Activated T-helper 1 cell treated with anti-CD3 and anti-CD28 coated beads, Interleukin-2, amount 50 U/mL, for 16 hours (primary cell): Measurements from ENCODE around the gene KRTAP12-1.
"Not testable (repeated sequence)": the region's sequence is repeated elsewhere in the genome, so short reads cannot be mapped to it uniquely, and the experiment has no call there.

Experiments
- DNase-seq, 2 donors: peaks; one replicate each; pipeline ENCODE4 v3.0.0-alpha.2; 2020; ENCODE audit warnings: low read depth in 1 of 2, low spot score in 1 of 2

Gene KRTAP12-1

DNA sequence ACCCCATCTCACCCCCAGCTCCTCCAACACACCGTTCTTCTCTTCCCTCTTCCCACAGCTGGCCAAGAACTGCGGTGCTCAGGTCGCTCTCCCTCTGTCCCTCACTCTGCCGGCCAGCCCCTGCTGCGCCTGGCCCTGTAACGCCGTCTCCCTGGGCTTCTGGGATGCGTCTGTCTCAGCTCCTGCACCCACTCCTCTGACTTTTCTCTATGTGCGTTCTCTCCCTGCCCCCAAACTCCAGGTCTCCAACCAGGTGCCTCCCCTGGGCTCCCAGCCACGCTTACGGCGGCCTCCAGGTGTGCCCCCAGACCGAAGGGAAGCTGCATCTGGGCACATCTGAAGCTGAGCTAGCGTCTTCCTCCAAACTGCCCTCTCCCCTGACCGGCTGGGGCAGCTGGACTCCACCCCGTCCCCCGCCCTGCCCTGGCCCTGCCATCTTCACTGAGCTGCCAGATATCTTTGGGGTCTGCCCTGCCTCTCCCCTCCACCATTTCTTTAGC lies 17.6 kb upstream of the KRTAP12-1 start:
- no peak for DNase-seq

DNA sequence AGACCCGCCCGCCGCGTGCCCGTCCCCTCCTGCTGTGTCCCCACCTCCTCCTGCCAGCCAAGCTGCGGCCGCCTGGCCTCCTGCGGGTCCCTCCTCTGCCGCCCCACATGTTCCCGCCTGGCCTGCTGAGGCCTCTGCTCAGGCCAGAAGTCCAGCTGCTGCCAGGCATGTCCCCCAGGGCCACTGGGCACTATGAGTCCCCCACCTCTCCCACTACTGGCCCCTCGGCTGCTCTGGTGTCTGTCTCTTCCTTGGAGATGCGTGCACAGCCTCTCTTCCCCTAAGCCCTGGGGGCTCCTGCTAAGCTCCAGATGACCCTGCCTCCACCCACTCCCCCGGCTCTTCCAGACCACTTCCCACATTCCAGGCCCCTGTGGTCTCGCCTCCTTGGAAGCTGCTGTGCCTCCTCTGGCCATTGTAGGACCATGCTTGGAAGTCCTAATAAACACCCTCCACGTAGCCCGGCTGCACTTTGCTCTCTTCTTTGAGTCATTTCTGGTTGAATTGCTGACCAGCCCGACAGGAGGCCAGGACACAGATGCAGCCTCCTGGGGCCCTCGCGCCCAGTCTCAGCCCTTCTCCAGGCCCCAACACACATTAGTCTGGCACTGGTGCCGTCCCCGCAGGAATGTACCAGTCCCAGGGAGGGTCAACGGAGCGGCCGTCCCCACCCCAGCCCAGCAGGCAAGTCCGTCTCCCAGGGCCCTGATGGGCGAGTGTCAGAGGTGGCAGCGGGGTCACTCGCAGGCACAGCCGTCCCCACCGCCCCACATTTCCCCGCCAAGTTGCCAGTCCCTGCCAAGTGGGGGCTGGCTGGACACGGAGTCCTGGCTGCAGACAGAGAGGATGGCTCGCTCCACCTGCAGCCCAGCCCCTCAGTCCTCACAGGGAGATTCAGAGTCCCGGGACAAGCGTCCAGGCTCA lies 16.1 kb upstream of the KRTAP12-1 start:
- no peak for DNase-seq

GRCh38 chr21:44697172-44697810 lies 15.3 kb upstream of the KRTAP12-1 start, which contains the start of gene KRTAP10-12:
Gene KRTAP10-12, plus strand, starts transcription at chr21:44697172. Its CDS starts 30 bp downstream, at chr21:44697202.
- DNase-seq = not testable (repeated sequence)

GRCh38 chr21:44696572-44696971 lies 14.6 kb upstream of the KRTAP12-1 start:
- DNase-seq = no peak

DNA sequence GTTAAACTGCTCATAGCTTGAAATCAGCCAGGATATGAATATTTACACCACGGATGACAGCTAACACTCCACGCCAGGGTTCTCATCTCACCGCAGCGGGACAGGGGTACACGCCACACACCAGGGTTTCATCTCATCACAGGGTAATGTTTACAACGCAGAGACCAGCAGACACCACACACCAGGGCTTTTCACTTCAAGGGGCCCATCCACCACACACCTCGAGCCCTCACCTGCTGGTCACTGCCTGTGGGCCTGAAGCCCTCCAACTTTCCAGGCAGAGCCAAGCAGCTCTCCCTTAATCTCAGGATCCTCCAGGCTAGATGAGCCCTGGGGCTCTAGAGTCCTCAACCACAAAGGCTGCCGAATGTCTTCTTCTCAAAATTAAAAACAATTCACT lies 13.7 kb upstream of the KRTAP12-1 start:
- no peak for DNase-seq

DNA sequence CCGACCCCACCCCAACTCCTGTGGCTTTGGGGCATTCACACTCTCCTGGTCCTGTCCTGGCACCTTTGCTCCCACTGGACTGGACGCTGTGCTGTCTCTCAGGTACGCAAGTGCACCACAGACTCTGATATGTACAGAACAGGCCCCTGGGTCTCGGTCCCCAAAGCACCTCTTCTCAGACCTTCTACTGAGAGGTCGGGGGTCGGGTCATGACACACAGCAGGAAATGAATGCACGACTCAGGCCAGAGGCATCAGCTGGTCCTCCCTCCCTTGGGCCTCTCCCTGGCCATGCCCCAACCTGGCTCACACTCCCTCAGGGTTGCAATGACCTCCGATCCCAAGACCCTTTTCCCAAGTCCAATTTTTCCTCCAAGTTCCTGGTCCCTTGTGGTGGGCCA lies 13.2 kb upstream of the KRTAP12-1 start:
- DNase-seq = no peak

DNA sequence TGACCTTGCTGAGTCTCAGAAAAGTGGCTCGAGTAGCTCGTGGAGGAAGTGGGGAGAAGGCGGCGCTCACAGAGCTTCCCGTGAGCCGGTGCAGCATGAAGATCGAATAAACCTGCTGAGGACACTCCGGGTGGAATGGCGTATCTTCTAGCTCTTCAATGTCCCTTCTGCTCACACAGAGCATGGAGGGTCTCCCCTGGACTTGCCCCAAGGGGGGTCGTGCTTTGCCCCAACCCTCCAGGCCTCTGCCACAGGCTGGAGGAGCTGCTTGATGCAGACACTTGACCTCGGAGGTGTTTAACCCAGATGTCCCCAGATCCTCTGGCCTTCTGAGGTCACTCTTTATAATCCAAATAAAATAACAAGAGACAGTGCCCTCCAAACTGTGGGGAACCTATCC lies 12.8 kb upstream of the KRTAP12-1 start:
- DNase-seq = no peak

DNA sequence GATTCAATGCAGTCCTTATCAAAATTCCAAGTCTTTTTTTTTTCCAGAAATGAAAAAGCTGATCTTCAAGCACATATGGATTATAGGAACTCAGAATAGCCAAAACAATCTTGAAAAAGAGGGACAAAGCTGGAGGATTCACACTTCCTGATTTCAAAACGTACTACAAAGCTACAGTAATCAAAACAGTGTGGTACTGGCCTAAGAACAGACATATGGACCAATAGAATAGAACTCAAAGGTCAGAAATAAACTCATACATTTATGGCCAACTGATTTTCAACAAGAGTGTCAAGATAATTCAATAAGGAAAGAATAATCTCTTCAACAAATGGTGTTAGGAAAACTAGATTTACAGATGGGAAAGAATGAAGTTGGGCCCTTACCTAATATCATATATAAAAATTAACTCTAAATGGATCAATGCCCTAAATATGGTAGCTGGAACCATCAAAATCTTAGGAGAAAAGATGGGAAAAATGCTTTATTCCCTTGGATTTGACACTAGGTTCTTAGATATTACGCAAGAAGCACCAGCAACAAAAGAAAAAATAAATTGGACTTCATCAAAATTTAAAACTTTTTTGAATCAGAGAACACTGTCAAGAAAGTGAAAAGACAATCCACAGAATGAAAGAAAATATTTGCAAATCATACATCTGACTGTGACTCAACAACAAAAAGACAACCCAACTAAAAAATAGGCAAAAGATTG lies 11.0 kb upstream of the KRTAP12-1 start:
- no peak for DNase-seq

- DNase-seq = no peak
Observed at GRCh38 chr21:44691686-44692085, 9.7 kb upstream of the KRTAP12-1 start.

DNA sequence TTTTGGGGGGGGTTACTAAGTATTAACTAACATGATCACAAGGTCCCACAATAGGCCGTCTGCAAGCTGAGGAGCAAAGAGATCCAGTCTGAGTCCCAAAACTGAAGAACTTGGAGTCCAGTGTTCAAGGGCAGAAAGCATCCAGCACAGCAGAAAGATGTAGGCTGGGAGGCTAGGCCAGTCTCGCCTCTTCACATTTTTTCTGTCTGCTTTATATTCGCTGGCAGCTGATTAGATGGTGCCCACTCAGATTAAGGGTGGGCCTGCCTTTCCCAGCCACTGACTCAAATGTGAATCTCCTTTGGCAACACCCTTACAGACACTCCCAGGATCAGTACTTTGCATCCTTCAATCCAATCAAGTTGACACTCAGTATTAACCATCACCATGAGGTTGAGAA lies 7.8 kb upstream of the KRTAP12-1 start:
- DNase-seq = not testable (repeated sequence)

- DNase-seq = no peak
Observed at GRCh38 chr21:44687671-44688070, 5.7 kb upstream of the KRTAP12-1 start.

- no peak for DNase-seq
Observed at GRCh38 chr21:44686843-44687561, 5.0 kb upstream of the KRTAP12-1 start.

DNA sequence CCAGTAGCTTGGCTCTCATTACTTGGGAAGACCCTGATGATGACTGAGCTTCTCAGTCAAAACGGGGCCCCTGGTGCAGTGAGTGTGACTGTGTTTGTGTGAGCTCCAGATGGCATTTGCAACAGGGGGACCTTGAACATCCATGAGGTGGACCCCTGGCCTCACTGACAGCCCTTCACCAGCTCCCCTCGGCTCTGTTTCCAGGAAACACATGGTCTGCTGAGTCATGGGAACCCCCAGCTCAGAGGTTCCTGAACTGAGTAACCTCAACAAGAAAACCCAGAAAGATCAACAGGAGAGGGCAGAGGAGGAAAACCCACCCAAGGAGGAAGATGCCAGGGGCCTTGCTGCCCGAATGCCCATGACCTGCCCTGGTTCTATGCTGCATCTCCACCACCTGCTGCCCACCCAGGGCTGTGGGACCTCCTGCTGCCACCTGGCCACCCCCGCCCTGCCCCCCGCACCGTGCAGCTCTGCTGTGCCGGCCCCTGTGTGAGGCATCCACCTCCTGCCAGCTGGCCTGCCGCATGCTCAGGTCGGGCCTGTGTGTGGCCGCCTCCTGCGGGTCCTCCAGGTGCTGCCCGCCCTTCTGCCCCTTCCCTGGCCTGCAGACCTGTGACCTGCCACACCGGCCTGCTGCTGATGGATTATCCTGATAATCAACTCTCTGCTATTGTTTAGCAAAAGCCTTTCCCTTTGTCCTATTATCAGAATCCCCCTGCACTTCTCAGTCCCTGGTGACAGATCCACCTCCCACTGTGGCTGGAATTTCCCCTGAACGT lies 4.2 kb upstream of the KRTAP12-1 start:
- no peak for DNase-seq

- not testable (repeated sequence) for DNase-seq
Observed at GRCh38 chr21:44685050-44685449, 3.1 kb upstream of the KRTAP12-1 start.

DNA sequence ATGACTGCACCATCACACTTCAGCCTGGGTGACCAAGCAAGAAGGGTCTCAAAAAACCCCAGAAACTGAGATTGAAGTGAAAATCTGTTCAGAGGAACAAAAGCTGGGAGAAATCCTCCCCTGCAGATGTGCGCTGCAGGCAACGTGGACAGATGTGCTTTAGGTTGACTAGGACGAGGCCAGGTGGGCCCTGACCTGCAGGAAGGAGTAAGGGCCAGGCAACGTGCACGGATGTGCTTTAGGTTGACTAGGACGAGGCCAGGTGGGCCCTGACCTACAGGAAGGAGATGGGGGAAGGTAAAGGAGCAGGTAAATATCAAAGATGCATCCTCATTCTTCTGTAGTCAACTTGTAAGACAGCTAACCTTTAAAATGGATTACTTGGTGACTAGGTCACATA lies 2.5 kb upstream of the KRTAP12-1 start:
- DNase-seq = no peak

GRCh38 chr21:44684077-44684476 lies 2.1 kb upstream of the KRTAP12-1 start:
- no peak for DNase-seq

DNA sequence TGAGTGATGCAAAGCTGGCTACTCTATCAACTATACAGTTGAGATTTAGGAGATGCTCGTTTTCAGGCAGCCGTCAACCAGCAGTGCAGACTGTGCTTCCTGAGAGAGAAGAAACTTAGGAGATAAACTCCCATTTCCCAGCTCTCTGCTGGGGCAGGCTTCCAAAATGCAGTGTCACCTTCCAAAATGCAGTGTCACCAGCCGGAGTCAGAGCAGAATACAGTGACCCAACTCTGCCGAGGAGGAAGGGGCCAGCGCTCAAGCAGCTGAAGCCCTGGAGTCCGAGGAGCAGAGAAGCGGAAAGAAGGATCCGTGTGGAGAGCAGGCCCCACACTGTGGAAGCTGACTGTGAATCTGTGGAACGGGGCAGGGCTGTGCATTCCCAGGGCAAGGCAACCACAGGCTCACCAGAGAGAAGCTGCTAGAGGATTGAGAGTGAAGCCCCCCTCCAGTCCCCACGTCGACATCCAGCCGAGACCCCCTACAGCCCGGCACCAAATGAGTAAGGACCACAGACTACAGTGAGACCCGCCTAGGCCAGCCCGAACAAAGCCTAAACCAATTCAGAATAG lies 703 bp upstream of the KRTAP12-1 start:
- no peak for DNase-seq

- DNase-seq = no peak
Observed at GRCh38 chr21:44681152-44681551, 811 bp downstream of the KRTAP12-1 start.

DNA sequence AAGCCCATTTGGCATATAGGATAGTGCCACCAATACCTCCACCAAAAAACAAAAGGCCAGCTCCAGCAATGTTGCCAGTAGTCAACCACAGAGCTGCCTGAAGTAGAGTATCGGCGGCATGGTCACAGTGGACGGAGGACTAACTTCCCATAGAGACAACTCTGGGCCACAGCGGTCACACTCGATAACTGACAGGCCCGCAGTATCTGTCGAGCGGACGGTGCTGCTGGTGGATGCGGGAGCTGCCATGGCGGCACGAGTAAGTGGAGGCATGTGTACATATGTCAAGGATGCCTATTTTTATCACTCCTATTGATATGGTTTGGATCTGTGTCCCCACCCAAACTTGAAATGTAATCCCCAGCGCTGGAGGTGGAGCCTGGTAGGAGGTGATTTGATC lies 4.1 kb downstream of the KRTAP12-1 start:
- DNase-seq = no peak

GRCh38 chr21:44671911-44672310 lies 10.1 kb downstream of the KRTAP12-1 start:
- no peak for DNase-seq
